Kidney glomerular epithelial cell (primary cell): Measurements from ENCODE around the gene TUB.

Experiments used
- DNase-seq: peaks from one replicate; lab custom pipeline; 2025; lab: John Stamatoyannopoulos, UW

Gene TUB, protein sequence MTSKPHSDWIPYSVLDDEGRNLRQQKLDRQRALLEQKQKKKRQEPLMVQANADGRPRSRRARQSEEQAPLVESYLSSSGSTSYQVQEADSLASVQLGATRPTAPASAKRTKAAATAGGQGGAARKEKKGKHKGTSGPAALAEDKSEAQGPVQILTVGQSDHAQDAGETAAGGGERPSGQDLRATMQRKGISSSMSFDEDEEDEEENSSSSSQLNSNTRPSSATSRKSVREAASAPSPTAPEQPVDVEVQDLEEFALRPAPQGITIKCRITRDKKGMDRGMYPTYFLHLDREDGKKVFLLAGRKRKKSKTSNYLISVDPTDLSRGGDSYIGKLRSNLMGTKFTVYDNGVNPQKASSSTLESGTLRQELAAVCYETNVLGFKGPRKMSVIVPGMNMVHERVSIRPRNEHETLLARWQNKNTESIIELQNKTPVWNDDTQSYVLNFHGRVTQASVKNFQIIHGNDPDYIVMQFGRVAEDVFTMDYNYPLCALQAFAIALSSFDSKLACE

DNA sequence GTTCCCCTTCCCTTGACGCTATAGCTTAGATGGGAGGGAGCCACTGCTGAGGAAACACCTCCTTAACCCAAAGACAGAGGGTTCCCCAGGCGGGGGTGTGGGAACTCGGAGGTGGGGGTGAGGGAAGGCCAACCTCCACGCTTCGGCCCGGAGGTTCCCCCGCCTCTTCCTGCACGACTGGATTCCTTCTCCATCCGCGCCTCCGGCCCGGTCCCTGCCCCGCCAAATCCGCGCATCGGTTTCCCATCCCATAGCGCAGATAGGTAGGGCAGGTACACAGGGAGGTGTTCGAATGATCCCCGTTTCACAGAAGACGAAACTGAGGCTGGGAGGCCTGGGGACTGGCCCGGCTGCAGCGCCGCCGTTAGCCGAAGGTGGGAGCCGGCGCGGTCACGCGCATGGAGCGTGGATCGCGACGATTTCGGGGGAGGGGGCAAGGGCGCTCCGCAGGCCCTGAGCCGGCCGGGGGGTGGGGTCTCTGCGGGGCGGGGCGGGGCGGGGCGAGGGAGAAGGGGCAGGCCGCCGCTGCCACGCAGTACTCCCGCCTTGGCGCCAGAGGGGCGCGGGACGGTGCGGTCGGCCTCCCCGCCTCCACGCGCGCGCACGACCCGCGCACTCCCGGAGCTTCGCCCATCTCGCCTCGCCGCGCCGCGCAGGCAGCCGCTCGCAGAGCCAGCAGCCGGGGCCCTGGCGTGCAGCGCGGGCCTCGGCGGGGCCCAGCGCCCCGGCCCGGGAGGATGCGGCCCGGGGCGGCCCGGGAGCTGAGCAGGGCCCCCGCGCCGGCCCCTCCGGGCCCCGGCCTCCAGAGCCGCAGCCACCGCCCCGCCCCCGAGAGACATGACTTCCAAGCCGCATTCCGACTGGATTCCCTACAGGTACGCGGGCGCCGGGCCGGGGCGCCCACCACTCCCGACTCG, at the start of gene TUB:
Gene TUB (plus strand): TSS at position 538 of the 917 bp plus-strand sequence. CDS start 300 bp downstream, at position 838.
- no peak for DNase-seq

DNA sequence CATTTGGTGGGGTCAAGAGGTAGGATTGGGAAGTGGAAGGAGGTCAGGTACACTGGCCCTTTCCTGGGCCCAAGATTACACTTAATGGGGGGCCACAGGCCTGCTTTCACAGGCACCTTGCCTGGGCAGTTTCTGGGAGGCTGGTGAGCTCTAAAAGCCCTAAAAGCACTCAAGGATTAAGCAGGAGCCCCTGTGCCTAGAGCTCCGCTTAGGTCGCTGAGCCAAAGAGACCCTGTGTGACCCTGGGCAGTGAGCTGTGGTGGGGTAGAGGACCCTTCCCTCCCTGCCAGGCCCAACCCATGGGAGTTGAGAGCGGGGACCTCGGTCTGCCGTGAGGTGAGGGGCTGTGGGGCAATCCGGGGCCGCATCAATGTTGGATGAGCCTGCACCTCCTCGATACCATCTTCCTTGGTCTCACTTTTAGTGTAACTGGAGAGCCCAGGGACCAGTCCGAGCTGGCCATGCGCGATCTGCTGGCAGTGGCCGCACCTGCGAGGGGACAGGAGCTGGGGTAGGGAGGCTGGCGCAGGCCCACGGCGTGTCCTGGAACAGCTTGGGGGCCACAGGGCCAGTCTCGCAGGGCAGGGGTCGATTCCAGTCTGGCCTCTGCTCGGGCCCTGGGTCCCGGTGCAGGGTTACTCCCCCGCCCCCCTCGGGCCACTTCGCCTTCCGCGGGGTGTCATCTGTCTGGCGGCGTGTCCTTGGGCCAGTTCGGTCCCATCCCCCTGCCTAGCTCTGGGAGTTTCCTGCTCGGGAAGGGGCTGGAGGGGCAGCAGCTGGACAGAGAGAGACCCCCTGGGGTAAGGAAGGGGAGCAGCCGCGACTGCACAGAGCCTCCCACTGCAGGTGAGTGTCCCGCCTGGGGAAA, 49.5 kb upstream of the TUB start:
- DNase-seq = no peak

DNA sequence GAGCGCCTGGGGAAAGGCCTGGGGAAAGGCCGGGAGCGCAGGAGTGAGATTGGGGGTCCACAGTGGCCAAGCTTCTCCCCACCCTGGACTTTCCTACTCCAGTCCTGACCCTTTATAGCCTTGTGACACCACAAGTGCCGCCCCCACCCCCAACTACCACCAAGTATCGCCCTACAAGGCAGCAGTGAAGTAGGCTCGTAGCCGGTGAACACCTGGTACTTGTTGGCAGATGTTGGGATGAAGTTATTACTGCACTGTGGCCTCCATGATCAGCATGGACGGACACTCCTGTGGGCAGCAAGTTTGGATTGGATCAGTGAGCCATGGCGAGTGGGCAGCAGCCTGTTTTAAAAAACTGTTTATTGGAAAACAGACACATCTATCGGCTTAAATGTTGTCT, 48.9 kb upstream of the TUB start:
- DNase-seq = no peak

DNA sequence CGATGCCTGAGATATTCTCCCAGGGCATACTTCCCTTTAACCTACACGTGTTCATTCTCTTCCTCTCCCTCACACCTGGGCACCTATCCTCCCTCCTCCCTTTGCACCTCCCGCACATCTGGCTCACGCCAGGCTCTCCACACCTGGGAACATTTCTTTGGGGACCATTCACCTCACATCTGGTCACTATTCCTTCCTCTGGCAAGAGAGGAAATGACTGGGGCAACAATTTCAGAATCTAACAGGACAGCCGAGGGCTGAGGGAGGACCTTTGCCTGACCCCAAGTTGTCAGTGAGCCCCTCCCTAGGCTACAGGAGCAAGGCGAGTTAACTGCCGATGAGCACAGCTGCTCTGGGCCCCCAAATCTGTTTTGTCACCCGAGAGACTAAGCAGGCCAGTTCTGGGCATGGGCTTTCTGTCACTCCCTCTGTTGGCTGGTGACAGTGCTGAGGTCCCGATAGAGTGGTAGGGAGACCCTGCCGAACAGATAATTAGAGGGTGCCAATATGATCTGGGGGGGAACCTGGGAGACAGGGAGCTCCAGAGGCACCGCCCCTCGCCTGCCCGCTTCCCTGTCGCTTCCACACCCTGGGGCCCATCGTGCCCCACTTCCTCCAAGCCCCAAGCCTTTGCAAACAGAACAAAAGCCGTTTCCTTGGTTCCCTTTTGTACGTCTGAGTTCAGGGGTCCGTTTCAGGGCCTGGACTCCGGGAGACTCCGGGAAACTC, 48.3 kb upstream of the TUB start:
- DNase-seq = no peak

DNA sequence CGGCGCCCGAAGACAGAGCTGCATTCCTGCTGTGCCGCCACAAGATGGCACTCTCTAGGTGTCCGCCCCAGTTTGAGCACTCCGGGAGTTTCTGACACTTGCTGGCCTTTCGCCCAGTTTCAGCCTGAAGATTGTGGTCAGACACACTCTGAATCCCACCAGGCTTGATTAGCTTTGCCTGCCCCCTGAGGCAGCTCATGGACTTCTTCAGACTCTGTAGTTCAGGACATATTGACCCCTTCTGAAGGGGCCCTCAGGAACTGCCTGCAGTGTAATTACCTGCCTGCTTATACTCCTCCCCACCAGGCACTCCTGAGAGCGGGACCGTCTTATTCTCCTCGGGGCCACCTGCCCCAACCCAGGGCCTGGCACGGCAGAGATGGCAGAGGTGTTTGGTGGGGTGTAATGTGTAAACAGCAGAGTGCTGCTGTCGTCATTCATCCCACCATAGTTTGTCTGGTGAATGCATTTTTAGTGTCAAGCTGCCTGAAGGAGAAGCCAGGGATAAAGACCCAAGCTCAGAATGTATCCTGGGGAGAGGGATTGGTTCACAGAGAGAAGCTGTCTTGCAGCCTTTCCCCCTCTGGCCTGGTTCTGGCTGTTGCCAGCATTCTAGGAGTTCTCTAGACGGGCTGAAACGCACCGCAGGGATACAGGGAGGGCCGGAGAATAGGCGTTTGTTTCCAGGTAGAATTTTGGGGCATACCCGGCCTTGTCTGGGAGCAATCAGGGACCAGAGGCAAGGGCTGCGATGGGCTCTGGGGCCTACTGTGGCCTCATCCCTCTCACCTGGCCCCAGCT, 47.5 kb upstream of the TUB start:
- DNase-seq = peak; percentile 65

DNA sequence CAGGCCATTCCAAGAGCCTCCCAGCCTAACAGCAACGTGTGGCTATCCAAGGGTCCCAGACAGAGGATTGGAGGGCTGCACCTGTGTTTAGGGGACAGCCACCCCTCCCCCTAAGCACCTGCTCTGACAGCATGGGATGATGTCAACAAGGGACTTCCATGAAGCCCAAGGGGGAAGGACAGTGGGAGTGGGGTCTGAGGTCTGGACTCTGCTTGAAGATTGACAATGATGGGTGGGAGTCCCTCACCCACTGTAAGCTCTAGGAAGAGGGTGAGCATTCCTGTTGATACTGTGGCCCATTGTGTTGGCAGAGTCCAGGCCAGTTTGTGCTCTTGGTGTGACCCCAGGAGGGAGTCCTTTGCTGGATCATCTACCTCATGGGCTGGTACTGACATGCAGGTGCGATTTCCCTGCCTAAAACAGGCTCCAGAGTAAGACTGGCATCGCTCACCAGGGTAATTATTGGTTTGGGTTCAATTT, 46.9 kb upstream of the TUB start:
- no peak for DNase-seq

DNA sequence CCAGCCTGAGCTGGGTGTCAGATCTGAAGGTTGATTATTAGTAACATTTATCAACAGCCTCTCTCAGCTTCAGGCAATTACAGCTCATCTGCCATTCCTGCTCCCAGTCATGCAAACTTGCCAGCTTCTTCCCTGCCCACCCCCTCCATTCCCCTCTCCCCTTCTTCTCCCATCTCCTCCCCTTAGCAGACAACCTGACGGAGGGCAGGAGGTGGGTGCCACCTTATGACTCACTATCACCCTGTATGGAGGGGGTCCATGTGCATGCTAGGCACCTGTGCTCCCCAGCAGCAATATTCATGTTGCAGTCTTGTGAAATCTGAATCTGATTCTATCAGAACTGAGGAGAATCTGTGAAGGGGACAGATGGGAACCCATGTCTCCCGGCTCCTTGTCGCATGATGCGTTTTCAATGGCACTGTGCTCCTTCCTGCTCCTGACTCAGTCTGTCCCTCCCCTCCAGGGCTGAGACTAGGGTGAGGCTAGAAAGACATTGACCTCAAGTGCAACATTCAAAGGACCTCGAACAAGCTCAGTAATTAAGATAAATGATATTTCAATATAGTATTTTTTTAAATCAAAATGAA, 46.3 kb upstream of the TUB start:
- no peak for DNase-seq

DNA sequence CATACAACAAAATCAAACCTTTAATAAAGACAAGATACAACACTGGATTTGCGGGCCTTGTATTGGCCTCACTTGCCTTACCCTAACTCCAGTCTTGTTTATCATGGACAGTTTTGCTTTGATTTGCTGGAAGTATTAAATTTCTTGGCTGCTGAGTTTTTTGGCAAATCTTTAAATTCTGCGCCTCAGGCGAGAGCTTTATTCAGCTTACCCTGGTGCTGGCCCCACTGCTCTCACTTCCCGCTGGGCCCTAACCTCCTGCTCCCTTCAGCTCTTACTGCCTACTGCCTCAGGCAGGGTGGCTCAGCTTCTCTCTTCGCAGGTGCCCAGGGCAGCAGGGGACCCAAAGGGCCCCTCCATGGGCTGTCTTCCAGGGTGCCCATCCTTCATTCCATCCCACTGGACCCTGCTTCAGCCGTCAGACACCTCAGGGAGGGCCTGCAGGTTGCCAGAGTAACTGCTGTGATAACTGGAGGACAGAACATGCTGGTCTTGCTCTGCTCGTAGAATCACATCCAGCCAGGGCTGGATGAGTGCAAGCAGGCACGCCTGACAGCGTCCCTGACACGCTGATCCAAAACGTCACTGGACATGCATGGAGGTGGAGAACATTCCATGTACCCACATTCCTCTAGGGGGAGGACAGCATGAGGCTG, 45.7 kb upstream of the TUB start:
- no peak for DNase-seq

DNA sequence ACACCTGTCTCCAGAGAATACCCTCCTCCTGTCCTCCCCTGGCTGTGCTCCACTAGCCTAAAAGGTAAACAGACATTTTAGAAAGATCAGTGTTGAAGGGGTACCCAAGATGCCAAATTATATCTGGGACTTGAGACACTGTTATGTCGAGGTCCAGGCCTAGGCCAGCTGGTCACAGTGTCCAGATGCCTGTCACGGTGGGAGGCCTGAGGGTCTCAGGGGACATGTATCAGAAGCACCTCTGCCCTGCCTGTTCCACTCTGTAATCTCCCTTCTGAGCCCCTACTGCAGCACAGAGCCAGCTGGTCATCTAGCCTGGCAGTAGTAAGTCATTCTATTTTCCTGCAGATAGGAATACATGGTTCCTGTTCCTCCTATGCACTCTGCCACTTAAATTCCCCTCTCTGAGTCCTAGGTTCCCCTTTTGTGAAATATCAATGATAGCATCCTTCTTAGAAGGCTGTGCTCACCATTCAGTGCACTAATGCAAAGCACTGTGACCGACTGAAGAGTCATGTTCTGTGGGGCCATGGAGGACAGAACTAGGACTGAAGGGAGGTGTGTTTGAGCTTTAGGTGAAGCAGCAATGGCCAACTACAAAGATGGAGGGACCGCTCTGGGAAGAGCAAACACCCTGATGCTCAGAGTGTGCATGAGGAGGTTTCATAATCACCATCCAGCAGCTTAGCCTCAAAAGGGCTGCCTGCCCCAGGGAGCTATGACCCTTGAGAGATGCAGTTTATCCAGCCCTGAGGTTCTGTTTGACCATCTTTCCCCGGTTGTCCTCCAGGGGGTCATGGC, 44.8 kb upstream of the TUB start:
- DNase-seq = no peak

DNA sequence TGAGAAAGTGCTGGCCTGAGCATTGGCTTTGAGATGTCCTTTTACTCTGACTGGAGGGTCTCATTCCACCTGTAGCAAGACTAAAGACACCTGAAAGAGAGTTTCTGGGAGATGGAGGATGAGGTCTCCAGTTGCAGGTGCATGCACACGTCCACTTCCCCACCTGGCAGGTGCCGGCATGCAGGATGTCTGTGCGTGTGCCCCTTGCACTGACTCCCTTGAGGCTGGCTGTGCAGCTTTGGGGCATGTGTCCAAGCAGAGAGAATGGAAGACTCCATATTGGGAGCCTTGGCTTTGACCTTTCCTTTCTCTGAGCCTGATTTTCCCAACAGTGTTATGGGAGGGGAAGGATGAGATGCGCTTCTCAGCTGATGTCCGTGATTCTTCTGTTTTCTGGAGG, 44.0 kb upstream of the TUB start:
- no peak for DNase-seq

DNA sequence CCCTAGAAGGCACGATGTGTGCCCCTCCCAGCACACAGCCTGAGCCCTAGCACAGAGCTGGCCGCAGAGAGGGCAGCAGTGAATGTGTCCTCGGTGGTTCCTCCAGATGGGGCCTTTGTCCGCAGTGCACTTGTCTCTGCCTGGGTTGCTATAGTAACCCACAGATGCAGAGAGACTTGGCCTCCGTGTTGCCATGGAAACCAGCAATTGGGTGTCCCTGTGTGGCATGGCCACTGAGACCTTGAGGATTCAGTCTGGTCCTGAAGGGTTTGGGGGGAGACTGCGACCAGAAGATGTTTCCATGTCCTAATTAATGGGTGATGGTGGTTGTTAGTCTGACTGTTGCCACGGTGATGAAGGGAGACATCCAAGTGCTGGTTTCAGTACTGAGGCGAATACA, 42.6 kb upstream of the TUB start:
- no peak for DNase-seq

DNA sequence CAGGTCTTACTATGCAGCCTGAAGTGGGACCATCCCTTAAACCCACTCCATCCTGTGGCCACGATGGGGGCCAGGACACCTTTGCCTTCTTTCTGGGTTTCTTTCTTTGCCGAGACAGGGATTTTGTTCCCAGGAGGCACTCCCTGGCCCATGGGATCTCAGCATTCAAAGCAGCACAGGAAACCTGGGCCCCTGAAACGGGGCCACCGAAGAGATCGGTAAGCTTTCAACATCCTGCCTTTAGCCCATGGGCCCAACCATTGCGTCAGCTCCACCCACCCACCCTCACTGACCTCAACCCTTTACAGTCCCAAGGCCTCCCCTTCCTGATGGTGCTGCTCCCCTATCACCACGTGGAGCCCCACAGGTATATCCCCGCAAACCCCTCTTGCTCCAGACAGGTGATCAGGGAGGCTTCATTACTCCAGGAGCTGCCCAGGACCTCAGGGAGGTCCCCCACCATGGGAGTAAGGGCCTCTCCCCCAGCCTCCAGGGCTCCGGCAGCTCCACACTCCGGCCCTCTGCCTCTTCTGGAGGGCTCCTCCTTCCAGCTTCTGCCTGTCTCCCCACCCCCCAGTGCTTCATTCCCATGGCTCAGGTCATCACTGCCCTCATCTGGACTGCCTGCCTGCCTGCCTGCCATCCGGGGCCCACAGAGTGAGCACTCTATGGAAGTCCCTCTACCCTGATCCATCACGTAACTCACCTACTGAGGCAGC, 42.0 kb upstream of the TUB start:
- DNase-seq = no peak

DNA sequence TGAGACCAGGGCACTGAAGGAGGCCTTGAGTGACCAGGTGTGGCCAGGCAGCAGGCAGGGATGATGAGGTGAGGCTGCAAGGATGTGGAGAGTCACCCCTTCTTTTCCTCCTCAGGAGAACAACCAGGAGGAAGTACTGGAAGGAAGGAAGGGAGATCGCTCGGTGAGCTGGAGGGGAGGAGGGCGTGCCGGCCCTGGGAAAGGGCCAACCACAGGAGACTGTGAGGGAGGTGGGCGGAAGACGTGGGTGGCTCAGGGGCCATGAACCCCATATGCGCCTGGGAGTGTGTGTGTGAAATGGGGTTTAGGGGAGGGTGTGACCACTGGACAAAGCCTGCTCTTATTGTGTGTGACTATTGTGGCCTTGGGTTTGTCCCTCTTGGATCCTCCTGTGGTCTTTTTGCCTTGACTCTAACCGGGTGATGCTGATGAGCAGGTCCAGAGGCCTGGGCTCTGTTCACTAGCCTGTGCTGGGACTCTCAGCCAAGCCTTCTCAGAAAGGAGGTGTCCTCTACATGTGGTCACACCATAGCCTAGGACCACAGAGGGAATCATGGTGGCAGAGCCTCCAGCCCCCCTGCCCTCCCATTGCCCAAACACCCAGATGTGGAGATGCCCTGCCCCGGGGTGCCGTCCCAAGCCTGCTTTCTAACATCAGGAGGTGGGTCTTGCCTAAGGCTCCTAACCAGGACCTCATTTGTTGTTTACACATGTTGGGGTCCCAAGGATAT, 41.3 kb upstream of the TUB start:
- no peak for DNase-seq

DNA sequence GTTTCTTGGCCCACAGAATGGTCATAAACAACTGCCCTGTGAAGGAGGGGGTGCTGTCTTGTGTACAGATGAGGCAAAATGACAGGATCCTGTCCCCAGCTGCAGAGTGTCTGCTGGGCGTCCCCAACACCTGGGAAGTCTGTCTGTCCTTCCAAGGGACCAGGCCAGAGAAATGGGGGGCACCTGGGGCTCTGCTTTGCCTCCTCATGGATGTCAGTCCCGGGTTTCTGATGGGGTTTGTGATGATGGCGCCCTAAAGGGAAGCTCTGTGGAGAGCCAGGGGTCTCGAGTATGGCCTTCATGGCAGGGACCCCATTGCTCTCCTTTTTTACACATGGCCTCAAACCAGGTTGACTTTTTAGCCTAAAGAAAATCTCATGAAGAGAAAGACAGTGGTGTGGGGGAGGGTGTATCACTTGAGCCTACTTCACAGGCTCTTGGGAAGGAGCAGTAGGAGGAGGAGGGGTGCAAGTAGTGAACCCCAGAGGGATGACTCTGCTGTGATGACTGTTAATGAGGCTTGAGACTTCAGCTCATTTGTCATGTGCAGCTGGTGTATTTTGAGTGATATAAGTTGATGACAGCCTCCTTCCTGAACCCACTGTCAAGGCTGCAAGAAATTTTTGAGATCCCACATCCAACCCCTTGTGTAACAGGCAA, 40.6 kb upstream of the TUB start:
- no peak for DNase-seq

DNA sequence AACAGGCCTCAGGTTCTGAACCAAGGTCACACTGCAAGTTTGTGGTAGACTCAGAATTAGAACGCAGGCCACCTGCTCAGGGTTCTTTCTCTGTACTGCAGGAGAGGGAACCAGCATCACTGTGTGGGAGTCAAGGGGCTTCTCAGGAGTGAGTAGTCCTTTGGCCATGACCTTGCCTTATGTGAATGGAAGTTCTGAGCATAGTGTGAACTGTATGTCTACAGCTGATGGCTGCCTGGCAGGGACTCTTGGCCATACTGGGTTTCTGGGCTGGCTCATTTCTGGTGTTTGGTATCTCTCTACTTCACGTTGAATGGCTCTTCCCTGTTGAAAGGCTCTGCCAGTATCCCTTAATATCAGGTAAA, 40.1 kb upstream of the TUB start:
- DNase-seq = no peak

DNA sequence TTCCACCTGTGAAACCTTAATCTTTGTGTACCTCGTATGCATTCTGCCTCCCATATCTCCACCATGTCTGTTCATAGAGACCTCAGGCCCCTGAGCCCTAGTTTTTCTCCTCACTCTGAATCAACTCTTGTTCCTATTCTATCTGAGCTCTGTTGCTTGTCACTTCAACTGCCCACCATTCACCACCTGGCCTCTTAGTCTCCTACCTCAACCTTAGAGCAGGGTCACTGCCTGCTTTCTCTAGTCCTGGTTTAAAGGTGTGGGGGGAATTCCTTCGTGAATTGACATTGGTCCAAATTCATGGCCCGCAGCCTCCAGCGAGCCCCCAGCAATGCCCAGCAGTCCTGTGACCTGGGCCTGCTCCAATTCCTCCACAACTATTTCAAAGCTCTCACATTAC, 39.4 kb upstream of the TUB start:
- no peak for DNase-seq

DNA sequence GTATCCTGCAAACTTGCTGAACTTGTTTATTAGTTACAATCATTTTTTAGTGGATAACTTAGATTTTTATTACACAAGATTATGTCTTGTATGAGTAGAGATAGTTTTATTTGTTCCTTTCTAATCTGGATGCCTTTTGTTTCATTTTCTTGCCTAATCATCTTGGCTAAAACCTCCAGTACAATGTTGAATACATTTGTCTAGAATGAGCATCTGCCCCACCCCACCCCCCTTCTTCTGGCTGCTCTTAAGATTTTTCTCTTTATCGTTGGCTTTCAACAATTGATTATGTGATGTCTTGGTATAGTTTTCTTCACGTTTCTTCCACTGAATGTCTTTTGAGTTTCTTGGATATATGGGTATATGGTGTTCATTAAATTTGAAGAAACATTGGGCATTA, 37.3 kb upstream of the TUB start:
- no peak for DNase-seq
